HEK293T (cell line): Measurements from ENCODE around the gene PGS1.

Experiments
- FOXA1 ChIP-seq: fragments of 450-650 bp; IDR thresholded peaks from 2 replicates; pipeline ENCODE4 v1.6.1; 2016; ENCODE audit warnings: mild to moderate bottlenecking
- PKNOX1 ChIP-seq: fragments of 450-650 bp; IDR thresholded peaks from 2 replicates; pipeline ENCODE4 v1.6.1; 2016
- SP1 ChIP-seq: fragments of 450-650 bp; IDR thresholded peaks from 2 replicates; pipeline ENCODE4 v1.6.1; 2017
- TARDBP ChIP-seq: fragments of 450-650 bp; IDR thresholded peaks from 2 replicates; pipeline ENCODE4 v1.6.1; 2016

GRCh38 chr17:78416791-78417530 is 38.5 kb downstream of the PGS1 start:
- no peak for TF ChIP-seq SP1
- TF ChIP-seq FOXA1: no peak
- TF ChIP-seq TARDBP: no peak
- no peak for TF ChIP-seq PKNOX1
